G401 (cell line): Measurements from ENCODE around the gene OR52I1. TPM values are rescaled to one million over a fixed set of nuclear protein-coding genes. Genes with fewer than 3 reads are reported as not detected.

ENCODE experiments used
- DNase-seq: peaks from one replicate; pipeline ENCODE4 v3.0.0-alpha.2; 2015; ENCODE audit warnings: low spot score
- in situ Hi-C: cut with HindIII; loops from 2 replicates; pipeline ENCODE4 v1.10.0; 2016; ENCODE audit warnings: low sequenced_read_pairs, mixed read lengths
- total RNA-seq: library from RNA; depleted of rRNA; stranded (reverse); fragments of >200 nt; shearing (Covaris generic); gene quantifications from 2 replicates; pipeline ENCODE4 v1.2.3, GENCODE V29; 2014; rRNA removed

OR52I1 gene
- total RNA-seq, 1 experiment from 2014 or later = not detected

GRCh38 chr11:4610258-4610935, 16.6 kb downstream of the OR52I1 start:
- no peak for DNase-seq
- in situ Hi-C loops = no loop called here

DNA sequence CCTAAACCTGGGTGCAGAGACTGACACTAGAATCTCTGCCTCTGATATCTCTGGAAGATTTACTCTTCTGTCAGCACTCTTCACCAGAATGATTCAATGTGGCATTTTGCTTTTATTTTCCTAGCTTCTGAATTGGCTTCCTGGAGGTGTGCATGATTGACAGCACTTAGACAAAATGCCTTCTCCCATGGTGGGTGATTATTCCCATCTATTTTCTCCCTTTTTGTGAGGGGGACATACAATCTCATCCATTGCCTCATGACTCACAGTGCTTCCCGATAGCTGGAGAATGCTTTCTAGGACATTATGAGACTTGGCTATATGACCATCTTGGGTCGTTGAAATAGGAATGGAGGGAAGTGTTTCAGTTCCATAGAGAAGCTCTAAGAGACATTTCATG, 18.1 kb downstream of the OR52I1 start:
- in situ Hi-C loops = no loop called here
- no peak for DNase-seq

- in situ Hi-C loops = no loop called here
- no peak for DNase-seq
Observed at GRCh38 chr11:4615856-4616444, 22.1 kb downstream of the OR52I1 start.

DNA sequence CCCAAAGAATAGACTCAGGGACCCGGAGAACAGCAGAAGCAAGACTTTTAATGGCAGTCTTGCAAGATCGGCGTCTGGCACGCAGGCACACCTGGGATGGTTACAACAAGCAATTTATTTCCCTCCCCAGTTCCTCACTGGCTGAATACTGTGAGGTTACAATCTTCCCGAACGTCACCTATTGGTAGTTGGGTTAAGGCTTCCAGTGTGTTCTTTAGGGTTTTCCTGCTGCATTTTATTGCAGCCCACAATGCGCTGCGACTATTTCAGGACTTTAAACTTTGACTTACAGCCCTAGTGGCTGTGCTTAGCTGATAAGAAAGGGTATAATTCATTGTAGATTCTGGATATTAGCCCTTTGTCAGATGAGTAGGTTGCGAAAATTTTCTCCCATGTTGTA, 25.7 kb downstream of the OR52I1 start:
- in situ Hi-C loops = no loop called here
- no peak for DNase-seq

DNA sequence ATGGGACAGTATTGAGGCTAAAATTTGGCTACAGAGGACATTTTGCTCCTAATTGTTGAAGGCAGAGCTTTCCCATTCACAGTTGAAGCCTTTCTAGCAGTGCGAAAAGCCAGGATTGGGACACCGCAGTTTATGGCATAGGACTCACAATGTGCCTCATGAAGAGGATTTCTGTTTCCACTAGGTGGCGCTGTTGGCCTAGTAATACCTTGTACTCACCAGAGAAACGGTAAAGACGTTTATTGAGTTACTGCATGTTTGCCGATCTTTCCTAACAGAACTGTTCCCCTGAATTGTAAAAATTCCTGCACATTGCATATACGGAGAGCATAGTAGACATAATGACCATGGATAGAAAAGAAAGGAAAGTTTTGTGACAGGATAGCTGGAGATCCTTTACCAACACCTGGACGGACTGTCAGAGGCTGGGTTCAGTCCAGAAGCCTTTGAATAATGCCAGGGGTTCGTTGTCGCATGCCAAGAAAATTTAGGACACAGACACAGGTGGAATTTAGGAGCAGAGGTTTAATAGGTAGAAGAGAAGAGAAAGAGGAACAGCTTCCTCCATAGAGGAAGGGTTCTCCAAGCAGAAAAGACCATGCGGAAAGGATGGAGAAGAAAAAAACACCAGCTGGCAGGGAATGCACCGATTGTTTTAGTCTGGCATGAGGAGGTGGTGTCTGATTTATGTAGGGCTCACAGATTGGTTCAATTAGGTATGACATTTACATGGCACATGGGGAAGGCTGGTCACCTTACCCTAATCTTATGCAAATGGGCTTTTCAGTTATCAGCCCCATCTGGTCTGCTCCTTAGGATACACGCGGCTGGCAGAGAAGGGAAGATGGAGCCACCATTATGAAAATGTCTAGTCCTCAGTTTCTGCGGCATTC, 32.6 kb downstream of the OR52I1 start:
- DNase-seq = peak; percentile 95
- in situ Hi-C loops = no loop called here

DNA sequence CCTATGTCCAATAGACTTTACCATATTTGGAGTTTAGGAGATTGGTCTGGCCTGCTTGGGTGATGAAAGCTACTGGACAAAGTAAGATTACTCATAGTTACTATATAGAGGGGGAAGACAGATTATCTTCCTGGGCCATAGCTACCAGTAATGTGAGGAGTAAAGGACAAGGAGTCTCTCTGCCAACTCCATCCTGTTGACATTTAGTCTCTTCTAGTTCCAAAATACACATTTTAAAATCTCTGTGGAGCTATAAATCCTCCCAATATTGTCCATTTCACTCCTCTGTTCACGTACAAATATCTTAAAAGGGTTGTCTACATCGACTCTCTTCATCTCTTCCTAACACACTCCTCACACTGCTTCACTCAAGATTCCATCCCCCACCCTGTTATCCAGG, 42.3 kb downstream of the OR52I1 start:
- no peak for DNase-seq
- in situ Hi-C loops = no loop called here

GRCh38 chr11:4636962-4637661, 43.3 kb downstream of the OR52I1 start, which contains the start of gene OR51D1:
Gene OR51D1 (plus strand): TSS chr11:4637477. CDS start chr11:4639791, 2,314 bp downstream.
- in situ Hi-C loops = no loop called here
- peak; percentile 80 for DNase-seq

- DNase-seq = no peak
- in situ Hi-C loops = no loop called here
Observed at GRCh38 chr11:4637662-4638047, 43.8 kb downstream of the OR52I1 start.

DNA sequence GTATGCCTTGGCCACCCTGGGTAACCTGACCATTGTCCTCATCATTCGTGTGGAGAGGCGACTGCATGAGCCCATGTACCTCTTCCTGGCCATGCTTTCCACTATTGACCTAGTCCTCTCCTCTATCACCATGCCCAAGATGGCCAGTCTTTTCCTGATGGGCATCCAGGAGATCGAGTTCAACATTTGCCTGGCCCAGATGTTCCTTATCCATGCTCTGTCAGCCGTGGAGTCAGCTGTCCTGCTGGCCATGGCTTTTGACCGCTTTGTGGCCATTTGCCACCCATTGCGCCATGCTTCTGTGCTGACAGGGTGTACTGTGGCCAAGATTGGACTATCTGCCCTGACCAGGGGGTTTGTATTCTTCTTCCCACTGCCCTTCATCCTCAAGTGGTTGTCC, 46.1 kb downstream of the OR52I1 start:
- no peak for DNase-seq
- in situ Hi-C loops = no loop called here

DNA sequence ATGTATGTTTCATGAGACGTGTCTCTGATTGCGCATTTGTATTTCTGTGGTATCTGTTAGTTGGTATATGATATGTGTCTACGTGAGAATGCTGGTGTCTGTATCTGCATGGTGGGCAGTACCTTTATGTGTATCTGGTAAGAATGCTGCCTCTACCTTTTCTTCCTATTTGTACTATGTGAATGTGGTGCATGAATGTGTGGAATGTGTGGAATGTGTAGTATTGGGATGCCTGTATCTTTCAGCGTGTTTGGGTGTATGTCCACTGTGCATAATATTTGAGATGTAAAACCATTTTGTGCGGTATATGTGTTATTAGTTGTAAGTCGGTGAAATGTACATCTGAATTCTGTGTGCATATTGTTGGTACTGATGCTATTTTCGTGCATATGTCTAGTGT, 47.7 kb downstream of the OR52I1 start:
- in situ Hi-C loops = no loop called here
- DNase-seq = no peak

DNA sequence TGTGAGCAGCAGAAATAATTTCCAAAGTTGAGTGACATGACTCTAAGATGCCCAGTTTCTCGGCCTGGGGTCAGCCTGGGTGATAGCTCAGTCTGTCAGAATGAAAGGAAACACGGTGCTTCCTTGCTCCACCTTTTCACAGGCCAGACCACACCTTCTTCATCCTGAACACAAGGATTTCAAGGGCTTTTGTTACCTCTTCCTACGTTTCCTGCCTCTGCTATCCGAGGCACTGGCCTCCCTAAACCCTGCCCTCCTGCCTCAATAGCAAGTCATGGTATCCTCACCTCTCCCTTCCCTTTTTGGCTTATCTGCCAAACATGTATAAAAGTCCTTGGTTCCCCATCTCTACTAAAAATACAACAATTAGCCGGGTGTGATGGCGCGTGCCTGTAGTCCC, 48.2 kb downstream of the OR52I1 start:
- DNase-seq = no peak
- in situ Hi-C loops = no loop called here

- DNase-seq = no peak
- in situ Hi-C loops = no loop called here
Observed at GRCh38 chr11:4643076-4643475, 49.2 kb downstream of the OR52I1 start.

DNA sequence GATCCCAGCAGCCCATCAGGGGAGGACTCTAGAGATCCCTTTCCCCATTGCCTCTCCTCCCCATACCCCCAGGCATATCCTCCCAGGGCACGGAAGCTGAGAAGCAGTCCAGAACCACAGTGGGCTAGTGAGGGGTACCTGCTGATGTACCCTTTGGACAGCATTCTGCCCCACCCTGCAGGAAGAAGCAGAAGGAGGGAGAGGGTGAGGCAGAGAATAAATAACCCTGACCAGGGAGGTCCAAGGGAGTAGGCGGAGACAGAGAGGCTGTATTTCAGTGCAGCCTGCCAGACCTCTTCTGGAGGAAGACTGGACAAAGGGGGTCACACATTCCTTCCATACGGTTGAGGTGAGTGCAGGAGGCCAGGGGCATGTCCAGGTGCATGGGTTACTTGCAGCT, 49.8 kb downstream of the OR52I1 start, which contains the start of gene OR51E1:
Gene OR51E1 (plus strand): TSS at position 301 of the 400 bp plus-strand sequence. CDS start 8,545 bp downstream, outside the sequence.
- in situ Hi-C loops = no loop called here
- DNase-seq = no peak

DNA sequence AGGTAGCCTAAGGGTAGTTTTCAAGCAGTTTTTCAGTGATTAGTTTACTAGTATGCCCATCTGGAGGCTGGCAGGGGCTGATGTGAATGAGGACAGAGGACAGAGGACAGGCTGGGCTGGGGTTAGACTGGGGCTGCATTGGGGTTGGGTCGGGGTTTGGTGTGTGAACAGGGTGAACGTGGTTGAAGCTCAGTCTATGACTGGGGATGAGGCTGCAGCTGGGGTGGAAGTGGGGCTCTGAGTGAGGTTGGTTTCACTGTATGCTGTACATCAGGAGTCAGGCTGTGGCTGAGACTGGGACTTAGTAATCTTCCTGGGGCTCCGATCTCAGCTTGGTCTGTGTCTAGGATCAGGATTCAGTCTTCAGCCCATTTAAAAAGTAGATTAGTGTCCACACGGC, 50.4 kb downstream of the OR52I1 start:
- no peak for DNase-seq
- in situ Hi-C loops = no loop called here

Other genes with a start within 250 kb of the OR52I1 start
- not detected in 2 replicates for gene OR52B4, start 225.7 kb upstream of the OR52I1 start, total RNA-seq
- 14.5 and 20.7 TPM in 2 replicates for gene TRIM21, start 200.3 kb upstream of the OR52I1 start, total RNA-seq
- not detected in 2 replicates for gene OR52K2, start 144.7 kb upstream of the OR52I1 start, total RNA-seq
- not detected in 2 replicates for gene OR52K1, start 111.4 kb upstream of the OR52I1 start, total RNA-seq
- gene OR52M1, start 48.8 kb upstream of the OR52I1 start, total RNA-seq = not detected in 2 replicates
- not detected in 2 replicates for gene OR52I2, start 12.3 kb upstream of the OR52I1 start, total RNA-seq
- 9.2 and 33.6 TPM in 2 replicates for gene TRIM68, start 14.2 kb downstream of the OR52I1 start, total RNA-seq
- gene OR51D1, start 43.4 kb downstream of the OR52I1 start, total RNA-seq = not detected in 2 replicates
- gene OR51E1, start 49.9 kb downstream of the OR52I1 start, total RNA-seq = not detected in 2 replicates
- not detected in 2 replicates for gene OR51E2, start 103.8 kb downstream of the OR52I1 start, total RNA-seq
- not detected in 2 replicates for gene MMP26, start 110.7 kb downstream of the OR52I1 start, total RNA-seq
- gene OR51F1, start 175.9 kb downstream of the OR52I1 start, total RNA-seq = not detected in 2 replicates
- gene OR52R1, start 210.3 kb downstream of the OR52I1 start, total RNA-seq = not detected in 2 replicates
- gene OR51F2, start 227.3 kb downstream of the OR52I1 start, total RNA-seq = not detected in 2 replicates